Activated T-helper 1 cell treated with anti-CD3 and anti-CD28 coated beads, Interleukin-12 subunit alpha, Interleukin-12 subunit beta, Interleukin-2, Interleukin-4 antibody, amounts not matched to agents 30 ng/mL and 10 ng/mL and 1 ng/mL, durations not matched to agents 14 hours and 24 hours and 36 hours (primary cell): ENCODE data around the gene SLC27A2. TPM values are rescaled to one million over a fixed set of nuclear protein-coding genes. Genes with fewer than 3 reads are reported as not detected.

ENCODE experiments used
- DNase-seq: peaks from one replicate; pipeline ENCODE4 v3.0.0; 2021; ENCODE audit warnings: low spot score
- H3K27ac Mint-ChIP-seq: one replicate; pipeline ENCODE4 v1.8.0; 2021; ENCODE audit warnings: mild to moderate bottlenecking, mixed read lengths
- H3K27me3 Mint-ChIP-seq: one replicate; pipeline ENCODE4 v1.8.0; 2022; ENCODE audit warnings: mild to moderate bottlenecking, moderate library complexity, mixed read lengths; ENCODE audit not compliant: insufficient read depth
- H3K36me3 Mint-ChIP-seq: one replicate; pipeline ENCODE4 v1.8.0; 2021; ENCODE audit warnings: low read depth, mixed read lengths
- H3K4me1 Mint-ChIP-seq: one replicate; pipeline ENCODE4 v1.8.0; 2021; ENCODE audit warnings: low read depth, mixed read lengths
- H3K4me3 Mint-ChIP-seq: one replicate; pipeline ENCODE4 v1.8.0; 2021; ENCODE audit warnings: mild to moderate bottlenecking, moderate library complexity, mixed read lengths
- H3K9me3 Mint-ChIP-seq: one replicate; pipeline ENCODE4 v1.8.0; 2021; ENCODE audit warnings: mixed read lengths
- intact Hi-C: fragments of 100-400 bp; cut with micrococcal nuclease; formaldehyde crosslinking; loops from one replicate; pipeline ENCODE4 v1.15.1; 2024
- total RNA-seq: library from RNA; stranded (reverse); gene quantifications from 2 replicates; pipeline ENCODE4 v1.2.3, GENCODE V29; 2022

SLC27A2 gene
- total RNA-seq, 1 donor from 2014 or later, result 78.0 TPM

- intact Hi-C loops, result no loop called here
- Mint-ChIP-seq H3K4me3 (no peak overlapping the region), H3K27me3 (no peaks in the 10 kb centered on the region)
These were observed 68.9 kb downstream of the SLC27A2 start for GRCh38 chr15:50250760-50251394.

GRCh38 chr15:50251638-50252182, 69.7 kb downstream of the SLC27A2 start:
- H3K9me3 Mint-ChIP-seq, result no peaks in the 10 kb centered on the region
- no peak overlapping the region for H3K4me3 Mint-ChIP-seq
- peaks cover 10% of the 10 kb centered on the region for H3K36me3 Mint-ChIP-seq
- no peak overlapping the region for H3K27ac Mint-ChIP-seq
- intact Hi-C loops, result no loop called here
- H3K4me1 Mint-ChIP-seq, result peaks cover 58% of the 10 kb centered on the region
- no peak for DNase-seq
- H3K27me3 Mint-ChIP-seq, result no peaks in the 10 kb centered on the region

More at GRCh38 chr15:50250760-50251394, 68.9 kb downstream of the SLC27A2 start:
- H3K27ac Mint-ChIP-seq, result no peak overlapping the region
- DNase-seq, result no peak
- no peaks in the 10 kb centered on the region for H3K9me3 Mint-ChIP-seq
- peaks cover 10% of the 10 kb centered on the region for H3K36me3 Mint-ChIP-seq
- peaks cover 57% of the 10 kb centered on the region for H3K4me1 Mint-ChIP-seq

- no peak overlapping the region for H3K27ac Mint-ChIP-seq
- H3K36me3 Mint-ChIP-seq, result peaks cover 10% of the 10 kb centered on the region
- peaks cover 57% of the 10 kb centered on the region for H3K4me1 Mint-ChIP-seq
- H3K4me3 Mint-ChIP-seq, result no peak overlapping the region
- H3K9me3 Mint-ChIP-seq, result no peaks in the 10 kb centered on the region
- intact Hi-C loops, result no loop called here
- no peak for DNase-seq
- no peaks in the 10 kb centered on the region for H3K27me3 Mint-ChIP-seq
These were observed 70.6 kb downstream of the SLC27A2 start for GRCh38 chr15:50252556-50252955.

- H3K4me3 Mint-ChIP-seq, result no peak overlapping the region
- DNase-seq, result no peak
- peaks cover 56% of the 10 kb centered on the region for H3K4me1 Mint-ChIP-seq
- intact Hi-C loops, result no loop called here
- H3K27ac Mint-ChIP-seq, result peak overlapping the region; percentile 15
- no peaks in the 10 kb centered on the region for H3K9me3 Mint-ChIP-seq
- H3K36me3 Mint-ChIP-seq, result peaks cover under 1% of the 10 kb centered on the region
- H3K27me3 Mint-ChIP-seq, result no peaks in the 10 kb centered on the region
These were observed 74.4 kb downstream of the SLC27A2 start for GRCh38 chr15:50256188-50257041.

GRCh38 chr15:50257332-50257731, 75.3 kb downstream of the SLC27A2 start:
- H3K27ac Mint-ChIP-seq, result peak overlapping the region; percentile 46
- no peaks in the 10 kb centered on the region for H3K9me3 Mint-ChIP-seq
- H3K36me3 Mint-ChIP-seq, result no peaks in the 10 kb centered on the region
- H3K4me1 Mint-ChIP-seq, result peaks cover 57% of the 10 kb centered on the region
- DNase-seq, result no peak
- H3K4me3 Mint-ChIP-seq, result no peak overlapping the region
- intact Hi-C loops, result no loop called here
- no peaks in the 10 kb centered on the region for H3K27me3 Mint-ChIP-seq

GRCh38 chr15:50257924-50258323, 75.9 kb downstream of the SLC27A2 start:
- Mint-ChIP-seq H3K9me3 (no peaks in the 10 kb centered on the region), H3K4me3 (no peak overlapping the region), H3K27ac (peak overlapping the region; percentile 53), H3K4me1 (peaks cover 63% of the 10 kb centered on the region), H3K36me3 (no peaks in the 10 kb centered on the region), H3K27me3 (no peaks in the 10 kb centered on the region)
- intact Hi-C loops, result no loop called here
- no peak for DNase-seq

GRCh38 chr15:50259276-50259675, 77.3 kb downstream of the SLC27A2 start:
- Mint-ChIP-seq H3K9me3 (no peaks in the 10 kb centered on the region), H3K36me3 (no peaks in the 10 kb centered on the region), H3K27ac (peak overlapping the region; percentile 86), H3K4me3 (peak overlapping the region; percentile 40), H3K27me3 (no peaks in the 10 kb centered on the region), H3K4me1 (peaks cover 77% of the 10 kb centered on the region)
- intact Hi-C loops, result no loop called here
- DNase-seq, result no peak

- H3K4me1 Mint-ChIP-seq, result peaks cover 79% of the 10 kb centered on the region
- DNase-seq, result no peak
- peak overlapping the region; percentile 66 for H3K4me3 Mint-ChIP-seq
- H3K36me3 Mint-ChIP-seq, result no peaks in the 10 kb centered on the region
- intact Hi-C loops, result loop anchor here (1.0 to 5.0 kb wide), 9 partner anchors 12 to 1332 kb away; partner anchors contain the start of genes DTWD1 and FAM227B
- no peaks in the 10 kb centered on the region for H3K27me3 Mint-ChIP-seq
- no peaks in the 10 kb centered on the region for H3K9me3 Mint-ChIP-seq
- peak overlapping the region; percentile 98 for H3K27ac Mint-ChIP-seq
These were observed 79.0 kb downstream of the SLC27A2 start for GRCh38 chr15:50260969-50261496.

- Mint-ChIP-seq H3K4me3 (peak overlapping the region; percentile 53), H3K36me3 (no peaks in the 10 kb centered on the region), H3K4me1 (peaks cover 70% of the 10 kb centered on the region), H3K9me3 (peaks cover 2% of the 10 kb centered on the region), H3K27me3 (no peaks in the 10 kb centered on the region), H3K27ac (peak overlapping the region; percentile 98)
- intact Hi-C loops, result loop anchor here (1.0 to 5.0 kb wide), 10 partner anchors 13 to 1333 kb away; partner anchors contain the start of genes DTWD1 and FAM227B
- no peak for DNase-seq
These were observed 80.0 kb downstream of the SLC27A2 start for GRCh38 chr15:50261981-50262380.

- Mint-ChIP-seq H3K27me3 (no peaks in the 10 kb centered on the region), H3K4me3 (peak overlapping the region; percentile 53), H3K4me1 (peaks cover 66% of the 10 kb centered on the region), H3K27ac (peak overlapping the region; percentile 98), H3K36me3 (peaks cover 2% of the 10 kb centered on the region), H3K9me3 (peaks cover 5% of the 10 kb centered on the region)
- peak; percentile 64 for DNase-seq
- intact Hi-C loops, result loop anchor here (1.0 to 5.0 kb wide), 6 partner anchors 13 to 975 kb away; no protein-coding TSS in a partner anchor
These were observed 80.5 kb downstream of the SLC27A2 start for GRCh38 chr15:50262533-50262932.

GRCh38 chr15:50265620-50266019, 83.6 kb downstream of the SLC27A2 start, which contains the start of gene HDC:
TSS of gene HDC (minus strand) at chr15:50265726. CDS start at chr15:50265623, 103 bp downstream.
- Mint-ChIP-seq H3K4me3 (no peak within 1 kb of the TSS), H3K4me1 (peaks cover 42% of the 10 kb centered on the region), H3K27me3 (no peaks in the 10 kb centered on the region), H3K27ac (peak within 1 kb of the TSS; percentile 57), H3K36me3 (peaks cover 2% of the 10 kb centered on the region), H3K9me3 (peaks cover 9% of the 10 kb centered on the region)
- intact Hi-C loops, result no loop called here
- DNase-seq, result no peak

- H3K4me3 Mint-ChIP-seq, result no peak overlapping the region
These were observed 85.6 kb downstream of the SLC27A2 start for GRCh38 chr15:50267577-50267976.

More at GRCh38 chr15:50267577-50267976, 85.6 kb downstream of the SLC27A2 start:
- H3K27me3 Mint-ChIP-seq, result no peaks in the 10 kb centered on the region
- DNase-seq, result no peak
- peaks cover 9% of the 10 kb centered on the region for H3K9me3 Mint-ChIP-seq
- H3K36me3 Mint-ChIP-seq, result peaks cover 2% of the 10 kb centered on the region
- peaks cover 23% of the 10 kb centered on the region for H3K4me1 Mint-ChIP-seq
- no peak overlapping the region for H3K27ac Mint-ChIP-seq
- intact Hi-C loops, result no loop called here
